ENCODE results near the gene MEGF9. TPM values are rescaled to one million over a fixed set of nuclear protein-coding genes. Genes with fewer than 3 reads are reported as not detected.

MEGF9 gene
- total RNA-seq, 2 experiments from 2014 or later = 5.1 to 10.2 TPM

- Histone ChIP-seq H2AFZ (ENCODE audit: low read length) (no peak overlapping the region), H3K9me2 (ENCODE audit: insufficient read depth, low read length) (no peaks in the 10 kb centered on the region), H3K4me3 (ENCODE audit: low read depth, low read length, poor library complexity, severe bottlenecking) (no peak overlapping the region), H3K27ac (ENCODE audit: low read depth, low read length, poor library complexity, severe bottlenecking) (no peak overlapping the region), H4K20me1 (ENCODE audit: insufficient read depth, low read length) (no peaks in the 10 kb centered on the region), H3K9me3 (ENCODE audit: low read length) (no peaks in the 10 kb centered on the region), H3K79me2 (ENCODE audit: insufficient read depth, low read depth, low read length) (no peaks in the 10 kb centered on the region), H3K4me1 (ENCODE audit: insufficient read depth, low read length, poor library complexity, severe bottlenecking) (no peaks in the 10 kb centered on the region), H3K36me3 (ENCODE audit: insufficient read depth, low read length) (no peaks in the 10 kb centered on the region), H3K4me2 (ENCODE audit: low read length) (no peak overlapping the region)
- TF ChIP-seq EZH2phosphoT487 (IDR thresholded peaks at IDR 0.05; ENCODE audit: borderline replicate concordance, low read depth, low read length) = no peak
- TF ChIP-seq CTCF (conservative IDR thresholded peaks at IDR 0.05; ENCODE audit: low read length) = no peak
- ChIA-PET CTCF (ENCODE audit: unreplicated experiment) (no interaction called here), POLR2A (no interaction called here)
- BruUV-seq (replicated peaks) = no TSS peak
- DNase-seq (ENCODE audit: low spot score) = no peak
- intact Hi-C loops (cut with micrococcal nuclease; ENCODE audit: unreplicated experiment) = no loop called here
These were observed 31.1 kb downstream of the MEGF9 start for GRCh38 chr9:120683150-120683549.

- POLR2A ChIA-PET = interaction anchor here (0.8 kb wide), 1 partner anchor 10 kb away, joined by 3 read pairs; no protein-coding TSS in a partner anchor
- no peaks in the 10 kb centered on the region for H3K79me2 ChIP-seq (ENCODE audit: insufficient read depth, low read depth, low read length)
- BruUV-seq (replicated peaks) = no TSS peak
- DNase-seq (ENCODE audit: low spot score) = no peak
- no peaks in the 10 kb centered on the region for H4K20me1 ChIP-seq (ENCODE audit: insufficient read depth, low read length)
- no peaks in the 10 kb centered on the region for H3K4me1 ChIP-seq (ENCODE audit: insufficient read depth, low read length, poor library complexity, severe bottlenecking)
- no peak overlapping the region for H3K4me2 ChIP-seq (ENCODE audit: low read length)
- no peak overlapping the region for H3K27ac ChIP-seq (ENCODE audit: low read depth, low read length, poor library complexity, severe bottlenecking)
- no peak for TF ChIP-seq CTCF (conservative IDR thresholded peaks at IDR 0.05; ENCODE audit: low read length)
- no peak for TF ChIP-seq EZH2phosphoT487 (IDR thresholded peaks at IDR 0.05; ENCODE audit: borderline replicate concordance, low read depth, low read length)
- no peaks in the 10 kb centered on the region for H3K9me2 ChIP-seq (ENCODE audit: insufficient read depth, low read length)
- intact Hi-C loops (cut with micrococcal nuclease; ENCODE audit: unreplicated experiment) = no loop called here
- no peak overlapping the region for H2AFZ ChIP-seq (ENCODE audit: low read length)
- H3K9me3 ChIP-seq (ENCODE audit: low read length) = no peaks in the 10 kb centered on the region
- H3K36me3 ChIP-seq (ENCODE audit: insufficient read depth, low read length) = no peaks in the 10 kb centered on the region
- CTCF ChIA-PET (ENCODE audit: unreplicated experiment) = no interaction called here
- H3K4me3 ChIP-seq (ENCODE audit: low read depth, low read length, poor library complexity, severe bottlenecking) = no peak overlapping the region
These were observed 33.1 kb downstream of the MEGF9 start for GRCh38 chr9:120681121-120681520.

- H3K4me1 ChIP-seq (ENCODE audit: insufficient read depth, low read length, poor library complexity, severe bottlenecking) = no peaks in the 10 kb centered on the region
- intact Hi-C loops (cut with micrococcal nuclease; ENCODE audit: unreplicated experiment) = no loop called here
- H3K9me3 ChIP-seq (ENCODE audit: low read length) = no peaks in the 10 kb centered on the region
- H3K4me3 ChIP-seq (ENCODE audit: low read depth, low read length, poor library complexity, severe bottlenecking) = no peak overlapping the region
- H3K27ac ChIP-seq (ENCODE audit: low read depth, low read length, poor library complexity, severe bottlenecking) = no peak overlapping the region
- no peak for DNase-seq (ENCODE audit: low spot score)
- ChIA-PET POLR2A (interaction anchor here (0.7 kb wide), 1 partner anchor 18 kb away, joined by 5 read pairs; no protein-coding TSS in a partner anchor), CTCF (ENCODE audit: unreplicated experiment) (no interaction called here)
- BruUV-seq (replicated peaks) = no TSS peak
- no peaks in the 10 kb centered on the region for H3K79me2 ChIP-seq (ENCODE audit: insufficient read depth, low read depth, low read length)
- H3K36me3 ChIP-seq (ENCODE audit: insufficient read depth, low read length) = no peaks in the 10 kb centered on the region
- H4K20me1 ChIP-seq (ENCODE audit: insufficient read depth, low read length) = no peaks in the 10 kb centered on the region
- TF ChIP-seq EZH2phosphoT487 (IDR thresholded peaks at IDR 0.05; ENCODE audit: borderline replicate concordance, low read depth, low read length) = no peak
- TF ChIP-seq CTCF (conservative IDR thresholded peaks at IDR 0.05; ENCODE audit: low read length) = no peak
- no peak overlapping the region for H3K4me2 ChIP-seq (ENCODE audit: low read length)
- H2AFZ ChIP-seq (ENCODE audit: low read length) = no peak overlapping the region
- no peaks in the 10 kb centered on the region for H3K9me2 ChIP-seq (ENCODE audit: insufficient read depth, low read length)
These were observed 33.7 kb downstream of the MEGF9 start for GRCh38 chr9:120680579-120680978.

Measured in OCI-LY7 (cell line).